Fibroblast of mammary gland (primary cell): Measurements from ENCODE around the gene ZDHHC16.

Experiments
- DNase-seq: peaks from one replicate; pipeline ENCODE4 v3.0.0-alpha.2; 2010; ENCODE audit warnings: low read depth
- H3K4me3 ChIP-seq: 2 replicates; pipeline ENCODE4 v1.5.1; 2011; ENCODE audit warnings: low read depth, mild to moderate bottlenecking, low read length, moderate library complexity; ENCODE audit not compliant: control insufficient read depth
- CTCF ChIP-seq: conservative IDR thresholded peaks from 2 replicates; pipeline ENCODE4 v1.5.1; 2011; ENCODE audit warnings: low read depth, low read length, inconsistent platforms; ENCODE audit not compliant: control insufficient read depth, insufficient read depth

The ZDHHC16 gene

GRCh38 chr10:97425964-97426775, 19.8 kb upstream of the ZDHHC16 start, which contains the start of gene PGAM1:
Gene PGAM1 (plus strand): TSS chr10:97426191. CDS start chr10:97426308, 117 bp downstream.
- peak; percentile 95 for DNase-seq
- TF ChIP-seq CTCF: peak; percentile 45

GRCh38 chr10:97426776-97427570, 19.0 kb upstream of the ZDHHC16 start:
- H3K4me3 ChIP-seq: peak overlapping the region; percentile 73
- no peak for TF ChIP-seq CTCF
- DNase-seq: no peak

More at GRCh38 chr10:97425964-97426775, 19.8 kb upstream of the ZDHHC16 start, which contains the start of gene PGAM1:
- H3K4me3 ChIP-seq: peak within 1 kb of the TSS; percentile 73

- H3K4me3 ChIP-seq: peak overlapping the region; percentile 73
- TF ChIP-seq CTCF: no peak
- peak; percentile 46 for DNase-seq
Measured at GRCh38 chr10:97427571-97428179, 18.3 kb upstream of the ZDHHC16 start.

GRCh38 chr10:97428572-97428981, 17.4 kb upstream of the ZDHHC16 start:
- DNase-seq: peak; percentile 52
- TF ChIP-seq CTCF: no peak
- peak overlapping the region; percentile 73 for H3K4me3 ChIP-seq

- DNase-seq: no peak
- TF ChIP-seq CTCF: no peak
- H3K4me3 ChIP-seq: no peak overlapping the region
Measured at GRCh38 chr10:97434055-97434454, 11.9 kb upstream of the ZDHHC16 start.

- no peak for TF ChIP-seq CTCF
- DNase-seq: no peak
- no peak overlapping the region for H3K4me3 ChIP-seq
Measured at GRCh38 chr10:97434557-97434956, 11.4 kb upstream of the ZDHHC16 start.
